Stimulated activated naive B cell treated with anti-CD40 and anti-IgM and Interleukin-4, amounts not matched to agents 10 μg/mL and 1 μg/mL and 100 μg/mL, for 72 hours (primary cell): Measurements from ENCODE around the gene OPN1MW3.
"Not testable (repeated sequence)": the region's sequence is repeated elsewhere in the genome, so short reads cannot be mapped to it uniquely, and the experiment has no call there.

ENCODE experiments used
- ATAC-seq, 2 donors: fragments of 150-1000 bp; cut with Tn5 transposase; replicated peaks; 2 replicates each; pipeline ENCODE4 v1.10.0; 2021; ENCODE audit warnings: moderate library complexity in 1 of 2
- DNase-seq: peaks from one replicate; pipeline ENCODE4 v3.0.0; 2021
- H3K27ac Mint-ChIP-seq: one replicate; pipeline ENCODE4 v1.8.0; 2022; ENCODE audit warnings: mild to moderate bottlenecking, mixed read lengths
- H3K27me3 Mint-ChIP-seq, 2 donors: one replicate each; pipeline ENCODE4 v1.8.0; 2022; ENCODE audit warnings: mixed read lengths in 2 of 2
- H3K36me3 Mint-ChIP-seq, 2 donors: one replicate each; pipeline ENCODE4 v1.8.0; 2022; ENCODE audit warnings: mixed read lengths in 2 of 2, mild to moderate bottlenecking in 1 of 2
- H3K4me1 Mint-ChIP-seq, 2 donors: one replicate each; pipeline ENCODE4 v1.8.0; 2022; ENCODE audit warnings: mixed read lengths in 2 of 2, mild to moderate bottlenecking in 1 of 2
- H3K4me3 Mint-ChIP-seq, 2 donors: one replicate each; pipeline ENCODE4 v1.8.0; 2022; ENCODE audit warnings: mild to moderate bottlenecking in 2 of 2, mixed read lengths in 2 of 2, moderate library complexity in 1 of 2
- H3K9me3 Mint-ChIP-seq, 2 donors: one replicate each; pipeline ENCODE4 v1.8.0; 2022; ENCODE audit warnings: mixed read lengths in 2 of 2, mild to moderate bottlenecking in 1 of 2

OPN1MW3 gene

GRCh38 chrX:154269245-154269644, 11.9 kb downstream of the OPN1MW3 start:
- H3K27ac Mint-ChIP-seq, ATAC-seq, H3K4me1 Mint-ChIP-seq, H3K27me3 Mint-ChIP-seq, DNase-seq, H3K9me3 Mint-ChIP-seq, H3K4me3 Mint-ChIP-seq, H3K36me3 Mint-ChIP-seq: not testable (repeated sequence)

DNA sequence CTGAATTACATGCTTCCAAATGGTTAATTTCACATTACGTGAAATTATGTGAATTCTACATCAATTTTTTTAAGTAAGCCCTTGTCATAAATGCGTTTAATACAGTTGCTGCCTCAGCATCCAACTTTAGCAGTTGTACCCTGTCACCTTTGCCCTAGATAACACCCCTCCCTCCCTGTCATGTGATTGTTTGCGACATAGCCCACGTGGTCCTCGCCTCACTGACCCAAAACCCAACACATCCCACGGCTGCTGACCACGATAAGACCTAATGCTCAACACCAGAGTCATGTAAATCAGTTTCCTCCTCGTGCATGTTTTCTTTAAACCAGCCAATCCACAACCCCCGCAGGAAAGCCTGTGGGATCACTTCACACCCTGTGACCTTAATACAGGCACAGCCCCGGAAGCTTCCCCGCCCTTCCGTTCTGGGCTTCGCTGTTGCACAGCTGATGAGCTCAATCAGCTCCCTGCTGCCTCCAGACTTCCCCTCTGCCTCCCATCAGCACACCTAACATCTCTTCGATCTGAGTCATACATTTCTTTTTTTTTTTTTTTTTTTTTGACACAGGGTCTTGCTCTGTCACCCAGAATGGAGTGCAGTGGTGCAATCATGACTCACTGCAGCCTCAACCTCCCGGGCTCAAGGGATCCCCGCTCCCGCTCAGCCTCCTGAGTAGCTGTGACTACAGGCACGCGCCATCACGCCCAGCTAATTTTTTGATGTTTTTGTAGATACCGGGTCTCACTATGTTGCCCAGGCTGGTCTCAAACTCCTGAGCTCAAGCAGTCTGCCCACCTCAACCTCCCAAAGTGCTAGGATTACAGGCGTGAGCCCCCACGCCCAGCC, 27.3 kb downstream of the OPN1MW3 start:
- H3K9me3 Mint-ChIP-seq, H3K27me3 Mint-ChIP-seq, H3K36me3 Mint-ChIP-seq, H3K4me1 Mint-ChIP-seq, H3K27ac Mint-ChIP-seq, H3K4me3 Mint-ChIP-seq, DNase-seq: not testable (repeated sequence)
- ATAC-seq, result peak; percentile 97 to 98

- ATAC-seq, H3K27ac Mint-ChIP-seq, H3K36me3 Mint-ChIP-seq, H3K9me3 Mint-ChIP-seq, H3K4me1 Mint-ChIP-seq, H3K27me3 Mint-ChIP-seq, DNase-seq, H3K4me3 Mint-ChIP-seq: not testable (repeated sequence)
Observed at GRCh38 chrX:154286406-154286805, 29.0 kb downstream of the OPN1MW3 start.

DNA sequence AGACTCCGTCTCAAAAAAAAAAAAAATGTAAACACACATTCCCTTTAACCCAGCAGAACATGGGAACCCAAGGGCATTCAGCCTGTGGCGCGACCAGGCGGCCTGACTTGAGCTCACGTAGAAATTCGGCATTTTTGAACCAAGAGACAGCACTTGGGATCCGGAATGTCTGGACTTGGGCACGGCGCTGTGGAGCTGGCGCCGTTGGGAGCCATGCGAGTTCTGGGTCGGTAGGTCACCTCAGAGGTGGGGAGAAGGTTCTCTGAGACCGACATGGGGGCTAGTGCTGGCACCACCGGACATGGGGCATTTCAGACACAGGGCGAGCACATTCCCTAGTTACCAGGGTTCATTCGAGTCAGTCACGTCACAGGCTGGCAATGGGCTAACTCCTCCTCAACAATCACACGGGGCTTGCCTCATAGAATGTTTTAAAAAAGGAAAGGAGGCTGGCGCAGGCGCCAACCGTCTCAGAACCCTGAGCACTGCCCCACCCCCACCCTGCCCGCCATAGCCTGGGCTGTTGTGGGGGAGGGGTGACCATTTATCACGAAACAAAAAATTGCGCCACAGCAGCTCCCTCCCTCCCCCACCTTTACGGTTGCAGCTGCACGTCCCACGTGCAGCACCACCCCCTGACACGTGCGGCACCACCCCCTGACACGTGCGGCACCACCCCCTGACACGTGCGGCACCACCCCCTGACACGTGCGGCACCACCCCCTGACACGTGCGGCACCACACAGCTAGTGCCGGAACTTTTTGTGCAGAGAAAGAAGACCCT, 37.6 kb downstream of the OPN1MW3 start, which contains the start of gene TEX28:
Gene TEX28 (minus strand): TSS at position 334 of the 784 bp plus-strand sequence. CDS start 3,007 bp downstream, outside the sequence.
- H3K36me3 Mint-ChIP-seq, result no peaks in the 10 kb centered on the region
- H3K4me3 Mint-ChIP-seq, result no peak within 1 kb of the TSS
- no peak for ATAC-seq
- peaks cover 12 to 18% of the 10 kb centered on the region in 2 donors for H3K4me1 Mint-ChIP-seq
- no peaks in the 10 kb centered on the region for H3K27me3 Mint-ChIP-seq
- no peak for DNase-seq
- no peak within 1 kb of the TSS for H3K27ac Mint-ChIP-seq
- peaks cover 0 to 6% of the 10 kb centered on the region in 2 donors for H3K9me3 Mint-ChIP-seq

DNA sequence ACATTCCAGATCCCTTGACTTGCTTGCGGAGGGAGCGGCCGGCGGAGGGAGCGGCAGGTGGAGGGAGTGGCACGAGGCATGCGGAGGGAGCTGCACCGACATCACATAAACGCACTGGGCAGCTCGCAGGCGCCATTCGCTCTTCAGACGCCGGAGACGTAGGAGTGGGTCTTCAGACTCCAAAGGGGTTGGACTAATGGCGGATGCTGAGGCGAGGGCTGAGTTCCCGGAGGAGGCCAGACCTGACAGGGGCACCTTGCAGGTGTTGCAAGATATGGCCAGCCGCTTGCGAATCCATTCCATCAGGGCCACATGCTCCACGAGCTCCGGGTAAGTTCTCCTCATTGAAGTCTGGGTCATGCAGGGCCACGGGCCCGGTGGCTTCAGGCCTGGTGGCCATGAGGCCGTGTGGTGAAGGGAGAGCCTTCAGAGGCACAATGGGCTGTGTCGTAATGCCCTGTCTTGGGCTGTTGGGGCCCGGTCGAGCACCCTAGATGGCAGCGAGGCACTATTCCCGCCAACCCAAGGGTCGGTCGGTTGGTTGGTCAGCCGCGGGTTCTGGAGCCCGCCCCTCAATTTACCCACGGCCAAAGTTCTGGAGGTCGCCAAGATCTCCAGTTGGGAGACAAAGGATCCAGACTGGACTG, 38.4 kb downstream of the OPN1MW3 start, which contains the start of gene TKTL1:
Gene TKTL1 (plus strand): TSS at position 132 of the 647 bp plus-strand sequence. CDS start 65 bp downstream, at position 197.
- ATAC-seq, result no peak
- Mint-ChIP-seq H3K9me3 (peaks cover 0 to 6% of the 10 kb centered on the region in 2 donors), H3K4me1 (peaks cover 13 to 18% of the 10 kb centered on the region in 2 donors), H3K27me3 (no peaks in the 10 kb centered on the region), H3K4me3 (no peak within 1 kb of the TSS), H3K36me3 (no peaks in the 10 kb centered on the region), H3K27ac (no peak within 1 kb of the TSS)
- no peak for DNase-seq

GRCh38 chrX:154296731-154297130, 39.3 kb downstream of the OPN1MW3 start:
- H3K27me3 Mint-ChIP-seq, result no peaks in the 10 kb centered on the region
- H3K4me1 Mint-ChIP-seq, result peaks cover 13 to 18% of the 10 kb centered on the region in 2 donors
- H3K4me3 Mint-ChIP-seq, result no peak overlapping the region
- DNase-seq, result no peak
- peaks cover 0 to 6% of the 10 kb centered on the region in 2 donors for H3K9me3 Mint-ChIP-seq
- no peaks in the 10 kb centered on the region for H3K36me3 Mint-ChIP-seq
- no peak overlapping the region for H3K27ac Mint-ChIP-seq
- ATAC-seq, result no peak

DNA sequence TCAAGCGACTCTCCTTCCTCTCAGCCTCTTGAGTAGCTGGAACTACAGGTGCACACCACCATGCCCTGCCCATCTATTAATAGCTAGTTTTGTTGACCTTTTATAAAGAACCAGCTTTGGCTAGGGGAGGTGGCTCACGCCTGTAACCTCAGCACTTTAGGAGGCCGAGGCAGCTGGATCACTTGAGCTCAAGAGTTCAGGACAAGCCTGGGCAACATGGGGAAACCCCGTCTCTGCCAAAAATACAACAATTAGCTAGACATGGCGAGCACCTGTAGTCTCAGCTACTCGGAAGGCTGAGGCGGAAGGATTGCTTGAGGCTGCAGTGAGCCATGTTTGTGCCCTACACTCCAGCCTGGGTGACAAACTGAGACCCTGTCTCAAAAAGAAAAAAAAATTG, 40.9 kb downstream of the OPN1MW3 start:
- H3K27ac Mint-ChIP-seq, result peak overlapping the region; percentile 82
- ATAC-seq (peak; percentile 96), DNase-seq (peak; percentile 55)
- peaks cover 13 to 19% of the 10 kb centered on the region in 2 donors for H3K4me1 Mint-ChIP-seq
- no peaks in the 10 kb centered on the region for H3K36me3 Mint-ChIP-seq
- H3K4me3 Mint-ChIP-seq, result peak overlapping the region in 1 of 2 donors; percentile 25
- no peaks in the 10 kb centered on the region for H3K27me3 Mint-ChIP-seq
- peaks cover 0 to 6% of the 10 kb centered on the region in 2 donors for H3K9me3 Mint-ChIP-seq

DNA sequence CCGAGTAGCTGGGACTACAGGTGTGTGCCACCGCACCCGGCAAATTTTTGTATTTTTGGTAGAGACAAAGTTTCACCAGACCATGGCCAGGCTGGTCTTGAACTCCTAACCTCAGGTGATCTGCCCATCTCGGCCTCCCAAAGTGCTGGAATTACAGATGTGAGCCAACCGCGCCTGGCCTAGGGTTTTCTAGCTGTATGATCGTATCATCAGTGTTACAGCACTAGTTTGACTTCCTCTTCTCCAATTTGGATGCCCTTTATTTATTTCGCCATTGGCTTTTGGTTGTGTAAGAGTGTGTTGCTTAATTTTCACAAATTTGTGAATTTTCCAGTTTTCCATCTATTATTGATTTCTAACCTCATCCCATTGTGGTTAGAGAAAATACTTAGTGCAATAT, 43.4 kb downstream of the OPN1MW3 start:
- Mint-ChIP-seq H3K4me3 (no peak overlapping the region), H3K4me1 (peaks cover 25 to 36% of the 10 kb centered on the region in 2 donors), H3K27me3 (no peaks in the 10 kb centered on the region), H3K27ac (no peak overlapping the region), H3K36me3 (no peaks in the 10 kb centered on the region), H3K9me3 (peaks cover 2 to 3% of the 10 kb centered on the region in 2 donors)
- DNase-seq (no peak), ATAC-seq (no peak)

- H3K27ac Mint-ChIP-seq, DNase-seq, H3K27me3 Mint-ChIP-seq, H3K9me3 Mint-ChIP-seq, ATAC-seq, H3K4me3 Mint-ChIP-seq, H3K36me3 Mint-ChIP-seq: not testable (repeated sequence)
- peaks cover 28 to 47% of the 10 kb centered on the region in 2 donors for H3K4me1 Mint-ChIP-seq
Observed at GRCh38 chrX:154302998-154303397, 45.6 kb downstream of the OPN1MW3 start.

DNA sequence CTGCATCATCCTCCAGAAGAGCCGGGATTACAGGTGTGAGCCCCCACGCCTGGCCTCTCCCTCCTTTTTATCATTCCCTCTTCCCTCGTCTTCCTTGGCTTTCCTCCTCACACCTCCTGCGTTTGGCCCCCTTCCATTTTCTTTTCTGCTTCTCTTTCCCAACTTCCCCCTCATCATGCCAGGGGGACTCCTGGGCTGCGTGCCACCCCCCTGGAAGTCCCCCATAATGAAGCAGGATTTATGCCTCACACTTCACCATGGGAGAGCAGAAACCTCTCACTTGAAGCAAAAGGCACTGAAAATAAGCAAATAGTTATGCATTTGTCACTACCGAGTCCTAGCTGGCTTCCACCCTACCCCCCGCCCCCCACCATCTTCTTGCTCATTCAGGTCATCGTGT, 46.1 kb downstream of the OPN1MW3 start:
- no peak overlapping the region for H3K4me3 Mint-ChIP-seq
- no peak for ATAC-seq
- DNase-seq, result no peak
- H3K9me3 Mint-ChIP-seq, result peaks cover 0 to 2% of the 10 kb centered on the region in 2 donors
- H3K27ac Mint-ChIP-seq, result no peak overlapping the region
- no peaks in the 10 kb centered on the region for H3K36me3 Mint-ChIP-seq
- no peaks in the 10 kb centered on the region for H3K27me3 Mint-ChIP-seq
- peaks cover 29 to 48% of the 10 kb centered on the region in 2 donors for H3K4me1 Mint-ChIP-seq

DNA sequence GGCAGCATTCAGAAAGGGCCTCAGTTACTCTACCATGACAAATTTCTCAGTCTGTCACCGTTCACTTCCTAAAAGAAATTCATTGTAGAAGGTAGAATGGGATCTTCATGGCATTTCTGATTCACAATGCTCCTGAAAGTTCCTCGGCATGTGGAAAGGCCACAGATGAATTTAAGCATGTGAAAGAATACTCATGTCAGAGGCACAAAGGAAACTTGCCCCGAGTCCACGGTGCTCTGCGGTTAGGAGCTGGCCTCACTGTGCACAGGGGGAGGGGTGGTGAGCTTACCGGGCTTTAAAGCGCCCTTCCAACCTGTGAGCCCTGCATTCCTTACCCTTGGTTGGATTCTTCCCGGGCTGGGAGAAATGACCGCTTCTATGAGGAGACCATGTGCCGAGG, 47.5 kb downstream of the OPN1MW3 start:
- Mint-ChIP-seq H3K4me1 (peaks cover 28 to 41% of the 10 kb centered on the region in 2 donors), H3K36me3 (no peaks in the 10 kb centered on the region), H3K9me3 (peaks cover 0 to 2% of the 10 kb centered on the region in 2 donors), H3K27me3 (no peaks in the 10 kb centered on the region), H3K4me3 (no peak overlapping the region), H3K27ac (no peak overlapping the region)
- ATAC-seq (no peak), DNase-seq (no peak)

DNA sequence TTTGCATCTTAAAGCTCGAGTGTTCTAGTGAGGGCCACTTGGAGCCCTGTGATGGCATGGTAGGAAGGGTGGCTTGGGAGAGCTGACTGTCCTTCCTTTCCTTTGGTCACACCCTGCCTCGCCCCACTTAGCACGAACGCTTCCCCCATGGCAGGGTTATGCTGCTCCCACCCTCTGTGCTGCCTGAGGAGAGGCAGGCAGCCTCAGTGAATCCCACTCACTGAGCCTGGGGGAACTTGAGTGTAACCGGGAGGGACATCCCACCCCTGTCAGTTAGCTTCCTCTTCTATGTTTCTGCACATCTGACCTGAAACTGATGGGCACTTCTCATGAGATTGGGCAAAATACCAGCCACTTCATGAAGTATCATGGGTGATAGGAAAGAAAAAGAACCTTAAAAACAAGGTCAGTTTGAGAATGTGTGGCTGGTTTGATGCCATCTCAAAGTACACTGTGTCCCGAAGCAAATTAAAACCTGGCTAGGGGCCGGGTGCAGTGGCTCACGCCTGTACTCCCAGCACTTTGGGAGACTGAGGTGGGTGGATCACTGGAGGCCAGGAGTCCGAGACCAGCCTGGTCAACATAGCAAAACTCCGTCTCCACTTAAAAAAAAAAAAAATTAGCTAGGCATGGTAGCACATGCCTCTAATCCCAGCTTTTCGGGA, 48.3 kb downstream of the OPN1MW3 start:
- Mint-ChIP-seq H3K4me1 (peaks cover 26 to 41% of the 10 kb centered on the region in 2 donors), H3K27ac (peak overlapping the region; percentile 59), H3K4me3 (peak overlapping the region; percentile 18 to 31), H3K9me3 (peaks cover 0 to 2% of the 10 kb centered on the region in 2 donors), H3K27me3 (no peaks in the 10 kb centered on the region), H3K36me3 (no peaks in the 10 kb centered on the region)
- peak; percentile 54 to 60 for ATAC-seq
- no peak for DNase-seq

DNA sequence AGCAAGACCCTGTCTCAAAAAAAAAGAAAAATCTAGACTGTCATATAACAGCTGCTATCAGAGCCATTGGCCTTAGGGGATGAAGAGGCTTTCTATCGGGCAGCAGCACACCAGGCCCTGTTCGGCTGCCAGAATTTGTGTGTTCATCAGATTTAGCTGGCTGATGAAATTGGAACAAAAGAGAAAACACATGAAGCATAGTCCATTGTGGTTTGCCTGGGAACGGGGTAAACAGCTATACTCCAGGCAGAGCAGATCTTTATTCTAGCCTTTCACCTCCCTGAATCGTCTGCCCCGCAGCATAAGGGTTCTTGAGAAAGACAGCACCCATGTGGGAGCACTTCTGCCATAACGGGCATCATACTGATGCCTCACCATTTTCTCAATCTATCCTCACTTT, 49.8 kb downstream of the OPN1MW3 start:
- Mint-ChIP-seq H3K27me3 (no peaks in the 10 kb centered on the region), H3K27ac (no peak overlapping the region), H3K36me3 (no peaks in the 10 kb centered on the region), H3K9me3 (peaks cover 0 to 2% of the 10 kb centered on the region in 2 donors), H3K4me3 (no peak overlapping the region), H3K4me1 (peaks cover 28 to 52% of the 10 kb centered on the region in 2 donors)
- ATAC-seq, result no peak
- no peak for DNase-seq
